Measurements from ENCODE around the gene CCN6.

Gene CCN6

DNA sequence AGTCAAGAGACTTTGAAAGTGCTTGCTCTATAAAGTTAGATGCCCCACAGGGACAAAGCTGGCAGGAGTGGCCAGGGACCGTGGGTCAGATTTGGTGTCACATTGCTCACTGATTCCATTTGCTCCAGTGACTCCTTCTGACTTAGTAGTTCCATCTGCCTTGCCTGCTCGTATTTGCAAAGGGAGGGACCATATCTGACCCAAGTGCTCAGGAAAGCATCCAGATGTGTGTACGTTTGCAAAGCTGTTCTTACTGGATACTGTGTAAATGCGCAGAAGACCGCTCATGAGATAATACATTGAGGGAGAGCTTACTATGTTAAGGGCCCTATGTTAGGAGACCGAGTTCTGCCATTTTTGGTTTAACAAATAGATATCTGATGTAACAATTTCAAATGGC lies 21.2 kb upstream of the CCN6 start:
- H3K9ac ChIP-seq (ENCODE audit: insufficient read length), result no peak overlapping the region
- no peak overlapping the region for H3K4me3 ChIP-seq
- no peak overlapping the region for H3K27ac ChIP-seq
- DNase-seq (ENCODE audit: low read depth, low spot score), result no peak
- TF ChIP-seq FOXP2 (optimal IDR thresholded peaks at IDR 0.05; ENCODE audit: control extremely low read depth, extremely low read length, insufficient read depth) (no peak), POLR2AphosphoS5 (IDR thresholded peaks at IDR 0.05; ENCODE audit: borderline replicate concordance, low read depth, low read length) (no peak), EZH2 (IDR thresholded peaks at IDR 0.05) (no peak)
- no peaks in the 10 kb centered on the region for H3K36me3 ChIP-seq (ENCODE audit: insufficient read depth, low read length)
- no peaks in the 10 kb centered on the region for H3K9me3 ChIP-seq (ENCODE audit: low read depth, low read length)

DNA sequence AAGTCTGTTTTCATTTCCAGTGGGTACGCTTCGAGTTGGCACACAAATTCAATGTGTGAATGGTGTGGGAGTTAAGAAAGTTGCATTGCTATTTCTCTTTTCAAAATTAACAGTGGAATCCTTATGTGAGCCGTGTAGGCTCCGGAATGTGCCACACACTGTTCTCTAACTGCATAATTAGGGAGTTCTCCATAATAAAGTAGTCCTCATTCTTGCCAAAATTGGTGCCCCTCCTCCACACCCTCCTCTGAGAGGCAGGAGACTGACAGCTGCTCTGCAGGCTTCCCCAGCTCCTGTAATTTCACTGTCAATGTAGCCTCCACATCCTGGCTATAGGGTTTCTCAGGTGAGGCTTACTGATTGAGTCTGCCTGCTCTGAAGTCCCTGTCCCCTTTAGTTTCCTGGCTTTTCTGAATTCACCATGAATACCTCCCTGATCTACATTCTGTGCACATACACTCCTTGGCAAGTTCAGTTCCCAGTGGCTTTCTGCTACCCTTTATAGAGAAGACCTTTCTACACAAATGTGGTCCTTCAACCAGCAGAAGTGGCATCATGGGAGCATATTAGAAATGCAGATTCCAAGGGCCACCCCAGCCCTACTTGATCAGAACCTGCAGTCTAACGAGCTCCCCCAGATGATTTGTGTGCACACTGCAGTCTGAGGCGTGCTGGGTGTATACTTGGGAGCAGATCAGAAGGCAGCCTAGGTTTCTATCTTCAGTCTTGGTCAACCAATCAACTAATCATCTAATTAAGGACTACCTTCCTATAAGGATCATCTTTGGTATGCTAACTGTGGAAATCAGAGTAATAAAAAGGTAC lies 19.9 kb upstream of the CCN6 start:
- Histone ChIP-seq H3K36me3 (ENCODE audit: insufficient read depth, low read length) (no peaks in the 10 kb centered on the region), H3K9me3 (ENCODE audit: low read depth, low read length) (no peaks in the 10 kb centered on the region), H3K9ac (ENCODE audit: insufficient read length) (no peak overlapping the region), H3K4me3 (no peak overlapping the region), H3K27ac (no peak overlapping the region)
- no peak for TF ChIP-seq EZH2 (IDR thresholded peaks at IDR 0.05)
- DNase-seq (ENCODE audit: low read depth, low spot score), result no peak

GRCh38 chr6:112034616-112034995 lies 19.3 kb upstream of the CCN6 start:
- Histone ChIP-seq H3K9ac (ENCODE audit: insufficient read length) (no peak overlapping the region), H3K4me3 (no peak overlapping the region), H3K9me3 (ENCODE audit: low read depth, low read length) (no peaks in the 10 kb centered on the region), H3K27ac (no peak overlapping the region), H3K36me3 (ENCODE audit: insufficient read depth, low read length) (no peaks in the 10 kb centered on the region)
- no peak for DNase-seq (ENCODE audit: low read depth, low spot score)
- no peak for TF ChIP-seq FOXP2 (optimal IDR thresholded peaks at IDR 0.05; ENCODE audit: control extremely low read depth, extremely low read length, insufficient read depth)
- no peak for TF ChIP-seq EZH2 (IDR thresholded peaks at IDR 0.05)
- no peak for TF ChIP-seq POLR2AphosphoS5 (IDR thresholded peaks at IDR 0.05; ENCODE audit: borderline replicate concordance, low read depth, low read length)

DNA sequence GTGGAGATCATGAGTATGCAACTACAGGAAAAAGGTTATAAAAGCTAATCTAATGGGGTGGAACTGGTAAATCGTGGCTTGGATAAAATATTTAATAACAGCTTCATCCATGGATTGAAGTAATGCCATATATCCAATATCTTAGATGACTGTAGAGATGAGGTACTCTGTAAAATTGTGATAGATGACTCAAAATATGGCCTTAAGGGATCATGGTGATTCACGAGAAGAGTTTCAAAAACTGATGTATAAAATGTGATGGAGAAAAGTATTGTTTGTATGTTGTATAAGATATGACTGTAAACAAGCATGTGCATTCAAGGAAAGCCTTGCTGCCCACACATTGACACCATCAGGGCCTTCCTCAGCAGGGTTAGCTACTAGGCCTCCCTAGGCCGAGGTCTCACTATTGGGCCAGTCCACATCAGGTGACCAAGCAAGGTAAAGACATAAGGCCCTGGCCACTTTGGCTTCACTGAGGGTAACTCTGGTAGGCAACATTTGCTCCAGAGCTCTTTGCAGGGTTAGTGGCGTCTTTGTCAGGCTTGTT lies 17.7 kb upstream of the CCN6 start:
- H3K4me3 ChIP-seq, result no peak overlapping the region
- H3K27ac ChIP-seq, result no peak overlapping the region
- DNase-seq (ENCODE audit: low read depth, low spot score), result no peak
- H3K9ac ChIP-seq (ENCODE audit: insufficient read length), result no peak overlapping the region
- no peaks in the 10 kb centered on the region for H3K9me3 ChIP-seq (ENCODE audit: low read depth, low read length)
- no peak for TF ChIP-seq FOXP2 (optimal IDR thresholded peaks at IDR 0.05; ENCODE audit: control extremely low read depth, extremely low read length, insufficient read depth)
- no peak for TF ChIP-seq POLR2AphosphoS5 (IDR thresholded peaks at IDR 0.05; ENCODE audit: borderline replicate concordance, low read depth, low read length)
- no peak for TF ChIP-seq EZH2 (IDR thresholded peaks at IDR 0.05)
- H3K36me3 ChIP-seq (ENCODE audit: insufficient read depth, low read length), result no peaks in the 10 kb centered on the region

DNA sequence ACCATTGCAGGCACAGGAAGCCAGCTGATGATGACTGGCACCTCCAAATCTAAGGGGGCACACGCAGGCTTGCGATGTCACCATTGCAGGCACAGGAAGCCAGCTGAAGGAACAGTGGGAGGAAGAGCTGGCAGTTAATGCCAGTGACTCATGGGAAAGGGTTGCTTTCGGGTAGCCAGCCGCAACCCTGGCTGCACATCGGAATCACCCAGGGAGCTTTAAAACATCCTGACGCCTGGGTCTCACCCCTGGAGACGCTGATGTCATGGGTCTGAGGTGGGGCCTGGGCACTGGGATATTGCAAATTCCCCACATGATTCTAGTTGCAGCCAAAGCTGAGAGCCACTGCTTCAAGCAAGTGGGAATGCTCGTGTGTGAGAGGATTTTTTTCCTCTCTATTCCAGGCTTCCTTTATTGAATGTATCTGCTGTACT lies 16.1 kb upstream of the CCN6 start:
- Histone ChIP-seq H3K27ac (no peak overlapping the region), H3K36me3 (ENCODE audit: insufficient read depth, low read length) (no peaks in the 10 kb centered on the region), H3K4me3 (no peak overlapping the region), H3K9me3 (ENCODE audit: low read depth, low read length) (no peaks in the 10 kb centered on the region), H3K9ac (ENCODE audit: insufficient read length) (no peak overlapping the region)
- TF ChIP-seq EZH2 (IDR thresholded peaks at IDR 0.05) (no peak), POLR2AphosphoS5 (IDR thresholded peaks at IDR 0.05; ENCODE audit: borderline replicate concordance, low read depth, low read length) (no peak)
- no peak for DNase-seq (ENCODE audit: low read depth, low spot score)

- no peak for DNase-seq (ENCODE audit: low read depth, low spot score)
- H3K9ac ChIP-seq (ENCODE audit: insufficient read length), result no peak overlapping the region
- H3K27ac ChIP-seq, result no peak overlapping the region
- TF ChIP-seq POLR2AphosphoS5 (IDR thresholded peaks at IDR 0.05; ENCODE audit: borderline replicate concordance, low read depth, low read length), result no peak
- no peaks in the 10 kb centered on the region for H3K9me3 ChIP-seq (ENCODE audit: low read depth, low read length)
- H3K36me3 ChIP-seq (ENCODE audit: insufficient read depth, low read length), result no peaks in the 10 kb centered on the region
- no peak overlapping the region for H3K4me3 ChIP-seq
Observed at GRCh38 chr6:112038268-112038667, 15.6 kb upstream of the CCN6 start.

GRCh38 chr6:112038756-112039430 lies 15.0 kb upstream of the CCN6 start:
- H3K27ac ChIP-seq, result no peak overlapping the region
- TF ChIP-seq FOXP2 (optimal IDR thresholded peaks at IDR 0.05; ENCODE audit: control extremely low read depth, extremely low read length, insufficient read depth) (no peak), EZH2 (IDR thresholded peaks at IDR 0.05) (no peak), POLR2AphosphoS5 (IDR thresholded peaks at IDR 0.05; ENCODE audit: borderline replicate concordance, low read depth, low read length) (no peak)
- no peaks in the 10 kb centered on the region for H3K36me3 ChIP-seq (ENCODE audit: insufficient read depth, low read length)
- no peak overlapping the region for H3K4me3 ChIP-seq
- no peak overlapping the region for H3K9ac ChIP-seq (ENCODE audit: insufficient read length)
- no peaks in the 10 kb centered on the region for H3K9me3 ChIP-seq (ENCODE audit: low read depth, low read length)
- no peak for DNase-seq (ENCODE audit: low read depth, low spot score)

GRCh38 chr6:112039431-112039770 lies 14.5 kb upstream of the CCN6 start:
- no peak overlapping the region for H3K27ac ChIP-seq
- no peak for DNase-seq (ENCODE audit: low read depth, low spot score)

More at GRCh38 chr6:112039431-112039770, 14.5 kb upstream of the CCN6 start:
- Histone ChIP-seq H3K4me3 (no peak overlapping the region), H3K9me3 (ENCODE audit: low read depth, low read length) (no peaks in the 10 kb centered on the region), H3K9ac (ENCODE audit: insufficient read length) (no peak overlapping the region), H3K36me3 (ENCODE audit: insufficient read depth, low read length) (no peaks in the 10 kb centered on the region)
- TF ChIP-seq POLR2AphosphoS5 (IDR thresholded peaks at IDR 0.05; ENCODE audit: borderline replicate concordance, low read depth, low read length), result no peak
- TF ChIP-seq EZH2 (IDR thresholded peaks at IDR 0.05), result no peak
- no peak for TF ChIP-seq FOXP2 (optimal IDR thresholded peaks at IDR 0.05; ENCODE audit: control extremely low read depth, extremely low read length, insufficient read depth)
